Measurements from ENCODE around the gene TTC19. TPM values are rescaled to one million over a fixed set of nuclear protein-coding genes. Genes with fewer than 3 reads are reported as not detected.

TTC19 gene
- total and polyA plus RNA-seq, 2 of the 8 experiments (the other 6 are each of a cell fraction or from before 2014, with no cell fraction given), result 11.8 to 55.0 TPM

- TF ChIP-seq NRF1 (IDR thresholded peaks at IDR 0.05; ENCODE audit: low read depth, low read length), result no peak
- no peak for TF ChIP-seq CREB1 (IDR thresholded peaks at IDR 0.05)
- no peak for TF ChIP-seq CHD2 (IDR thresholded peaks at IDR 0.05; ENCODE audit: low read length)
- TF ChIP-seq EGR1 (IDR thresholded peaks at IDR 0.05; ENCODE audit: borderline replicate concordance, low read depth, low read length), result no peak
- TF ChIP-seq, protein P1, sequence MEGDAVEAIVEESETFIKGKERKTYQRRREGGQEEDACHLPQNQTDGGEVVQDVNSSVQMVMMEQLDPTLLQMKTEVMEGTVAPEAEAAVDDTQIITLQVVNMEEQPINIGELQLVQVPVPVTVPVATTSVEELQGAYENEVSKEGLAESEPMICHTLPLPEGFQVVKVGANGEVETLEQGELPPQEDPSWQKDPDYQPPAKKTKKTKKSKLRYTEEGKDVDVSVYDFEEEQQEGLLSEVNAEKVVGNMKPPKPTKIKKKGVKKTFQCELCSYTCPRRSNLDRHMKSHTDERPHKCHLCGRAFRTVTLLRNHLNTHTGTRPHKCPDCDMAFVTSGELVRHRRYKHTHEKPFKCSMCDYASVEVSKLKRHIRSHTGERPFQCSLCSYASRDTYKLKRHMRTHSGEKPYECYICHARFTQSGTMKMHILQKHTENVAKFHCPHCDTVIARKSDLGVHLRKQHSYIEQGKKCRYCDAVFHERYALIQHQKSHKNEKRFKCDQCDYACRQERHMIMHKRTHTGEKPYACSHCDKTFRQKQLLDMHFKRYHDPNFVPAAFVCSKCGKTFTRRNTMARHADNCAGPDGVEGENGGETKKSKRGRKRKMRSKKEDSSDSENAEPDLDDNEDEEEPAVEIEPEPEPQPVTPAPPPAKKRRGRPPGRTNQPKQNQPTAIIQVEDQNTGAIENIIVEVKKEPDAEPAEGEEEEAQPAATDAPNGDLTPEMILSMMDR (IDR thresholded peaks at IDR 0.05; ENCODE audit: control extremely low read depth in 1 of 3, insufficient read depth in 1 of 3, low read depth in 1 of 3, low read length in 3 of 3), result no peak
Measured at GRCh38 chr17:15971882-15972281, 27.7 kb upstream of the TTC19 start (continued).

All from H1 (cell line).